GM21390 (cell line): ENCODE data around the gene WDR76.

Experiments
- ATAC-seq: cut with Tn5 transposase; IDR thresholded peaks from one replicate; pipeline ENCODE4 v1.9.1; 2021; ENCODE audit not compliant: unreplicated experiment

Gene WDR76

DNA sequence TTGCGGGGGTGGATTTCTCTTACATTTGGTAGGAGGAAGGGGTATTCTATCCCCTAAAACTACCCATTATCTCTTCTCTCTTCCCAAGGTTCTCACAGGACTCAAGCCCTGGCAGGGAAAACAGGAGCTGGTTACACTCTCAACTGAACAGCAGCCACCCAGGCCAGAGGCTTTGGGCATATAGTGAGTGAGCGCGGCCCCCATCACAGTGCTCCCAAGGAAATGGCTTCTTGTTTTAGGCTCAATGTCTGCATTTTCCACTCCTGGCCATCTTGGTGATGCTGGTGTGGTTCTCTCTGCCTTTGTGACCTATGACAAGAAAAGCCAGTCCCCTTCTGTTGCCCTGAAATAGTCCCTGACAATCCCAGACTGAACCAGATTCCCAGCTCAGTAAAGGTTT, 50.1 kb downstream of the WDR76 start:
- ATAC-seq = no peak

- ATAC-seq = no peak
Observed at GRCh38 chr15:43877371-43877770, 50.6 kb downstream of the WDR76 start.

GRCh38 chr15:43878446-43878845, 51.6 kb downstream of the WDR76 start:
- no peak for ATAC-seq

GRCh38 chr15:43879386-43880355, 52.9 kb downstream of the WDR76 start:
- no peak for ATAC-seq

- no peak for ATAC-seq
Observed at GRCh38 chr15:43880406-43881194, 53.8 kb downstream of the WDR76 start.

DNA sequence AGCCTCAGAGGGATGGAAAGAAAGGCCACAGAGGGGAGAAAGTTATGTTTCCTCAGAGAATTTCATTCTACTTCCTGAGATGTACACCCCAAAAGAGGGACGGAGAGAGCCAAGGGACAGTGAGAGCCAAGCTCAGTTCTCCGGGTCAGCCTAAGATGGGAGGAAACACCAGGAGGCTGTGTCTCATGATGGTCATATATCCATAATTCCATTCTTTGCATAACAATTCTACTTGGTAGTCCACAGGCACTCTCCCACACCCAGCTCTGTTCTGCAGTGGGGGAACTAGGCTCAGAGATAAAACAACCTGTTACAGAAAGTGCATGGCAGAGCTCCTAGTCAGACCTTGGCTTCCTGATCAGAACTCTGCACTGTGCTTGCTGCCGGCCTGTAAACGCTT, 54.4 kb downstream of the WDR76 start:
- no peak for ATAC-seq

- no peak for ATAC-seq
Observed at GRCh38 chr15:43881944-43882343, 55.1 kb downstream of the WDR76 start.

DNA sequence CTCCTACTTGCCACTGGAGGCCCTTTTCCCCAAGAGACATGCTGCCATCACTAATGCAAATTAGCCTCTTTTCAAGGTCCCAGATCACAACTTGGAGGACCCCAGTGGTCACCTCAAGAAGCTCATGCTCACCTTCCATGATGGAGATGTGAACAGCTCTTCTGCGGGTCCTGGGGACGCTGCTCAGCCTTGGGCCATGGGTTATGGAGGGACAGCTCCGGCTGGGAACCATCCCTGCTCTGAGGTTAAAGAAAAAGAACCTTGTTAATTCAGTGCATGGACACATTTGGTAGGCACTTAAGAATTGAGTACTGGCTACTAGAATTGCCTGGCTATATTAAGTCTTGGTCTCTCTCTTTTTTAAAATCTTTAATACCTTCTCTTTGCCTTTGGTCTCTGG, 56.8 kb downstream of the WDR76 start:
- no peak for ATAC-seq

- no peak for ATAC-seq
Observed at GRCh38 chr15:43886558-43886957, 59.8 kb downstream of the WDR76 start.

DNA sequence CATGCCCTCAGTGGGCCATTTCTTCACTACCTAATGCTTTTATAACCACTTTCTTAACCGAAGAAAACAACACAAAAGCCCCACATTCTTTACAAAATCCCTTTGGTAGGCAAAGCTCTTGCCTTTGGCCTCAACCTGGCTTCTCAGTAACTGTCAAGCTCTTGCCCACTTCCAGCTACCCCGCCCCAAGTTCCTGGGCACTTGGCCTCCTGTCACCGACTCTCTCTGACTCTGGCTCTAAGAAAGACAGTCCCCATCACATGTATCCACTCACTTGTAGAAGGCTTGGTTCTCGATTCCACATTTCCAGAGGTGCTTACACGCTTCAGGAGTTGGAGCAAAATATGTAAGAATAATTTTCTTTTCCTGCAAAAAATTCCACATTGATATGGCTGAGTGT, 61.1 kb downstream of the WDR76 start:
- no peak for ATAC-seq

DNA sequence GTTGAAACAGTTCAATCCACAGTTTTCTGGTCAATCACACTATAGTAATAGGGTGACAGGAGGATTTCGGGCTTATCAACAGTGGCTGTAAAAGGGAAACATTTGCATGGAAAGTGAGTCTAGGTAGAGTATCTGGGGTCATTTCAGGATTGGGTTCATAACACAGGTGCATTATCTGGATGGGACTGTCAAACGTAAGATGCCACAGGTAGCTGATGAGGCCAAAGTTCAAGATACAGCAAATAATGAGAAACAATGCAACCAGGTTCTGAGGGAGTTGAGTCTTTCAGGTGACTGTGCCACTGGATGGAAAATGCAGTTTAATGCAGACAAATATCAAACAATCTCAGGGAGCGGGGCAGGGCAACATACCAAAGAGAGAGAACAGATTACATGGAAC, 62.2 kb downstream of the WDR76 start:
- ATAC-seq = no peak

GRCh38 chr15:43893956-43894355, 67.2 kb downstream of the WDR76 start:
- ATAC-seq = no peak

- ATAC-seq = no peak
Observed at GRCh38 chr15:43895586-43895985, 68.8 kb downstream of the WDR76 start.

- no peak for ATAC-seq
Observed at GRCh38 chr15:43896543-43896942, 69.7 kb downstream of the WDR76 start.

DNA sequence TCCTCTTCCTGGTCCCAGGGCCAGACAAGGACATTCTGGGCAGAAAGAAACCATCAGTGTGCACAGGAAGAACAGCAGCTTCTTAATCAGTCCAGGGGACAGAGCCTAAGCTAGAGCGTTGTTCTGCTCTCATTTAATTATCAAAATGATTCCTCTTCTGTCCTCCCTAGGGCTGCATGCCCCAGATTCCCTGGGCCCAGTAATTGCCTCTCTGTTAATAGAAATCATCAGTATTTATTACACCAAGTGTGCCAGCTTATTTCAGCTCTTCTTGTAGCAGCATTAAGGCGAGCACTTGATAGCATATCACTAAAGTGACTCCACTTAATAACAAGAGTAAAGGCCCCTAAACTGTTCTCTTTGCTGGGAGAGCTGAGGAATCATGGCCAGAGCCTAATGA, 72.1 kb downstream of the WDR76 start:
- no peak for ATAC-seq

DNA sequence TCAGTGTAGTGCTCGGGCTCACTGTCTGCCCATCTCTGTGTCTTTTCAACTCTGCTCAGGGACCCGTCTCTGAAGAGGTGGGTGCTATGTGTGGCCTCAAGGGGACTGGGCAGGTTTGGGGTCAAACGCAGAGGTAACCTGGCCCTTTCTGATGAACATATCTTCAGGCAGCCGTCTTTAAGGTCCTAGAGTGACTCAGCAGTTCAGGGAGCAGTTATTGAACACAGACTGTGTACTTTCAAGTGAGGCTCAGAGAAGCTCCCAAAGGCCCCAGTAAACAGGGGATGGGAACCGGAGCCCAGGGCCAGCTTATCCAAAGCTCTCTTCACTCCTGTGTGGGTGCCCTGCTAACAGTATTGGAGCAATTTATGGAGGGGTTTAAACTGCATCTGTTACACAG, 73.1 kb downstream of the WDR76 start:
- no peak for ATAC-seq

GRCh38 chr15:43900996-43901395, 74.2 kb downstream of the WDR76 start:
- ATAC-seq = no peak

GRCh38 chr15:43901495-43901894, 74.7 kb downstream of the WDR76 start:
- ATAC-seq = no peak

DNA sequence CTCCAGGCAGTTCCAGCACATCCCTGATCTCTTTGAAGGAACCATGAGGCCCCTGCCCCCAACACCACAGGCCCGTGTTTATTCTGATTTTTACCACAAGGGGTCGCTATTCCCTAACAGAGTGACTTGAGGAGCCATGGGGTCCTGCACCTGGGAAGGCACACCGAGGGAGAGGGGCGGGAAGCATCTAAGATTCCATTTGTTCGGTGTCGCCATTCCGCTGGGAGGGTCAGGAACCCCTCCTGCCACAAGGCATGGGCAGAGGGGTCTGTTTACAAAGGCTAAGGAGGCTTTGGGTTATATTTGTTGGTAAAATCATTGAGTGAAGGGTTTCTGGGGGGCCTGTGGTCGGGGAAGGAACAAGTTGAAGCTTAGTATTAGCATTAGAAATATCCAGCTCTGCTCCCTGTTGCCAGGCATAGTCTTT, 77.1 kb downstream of the WDR76 start:
- ATAC-seq = no peak

DNA sequence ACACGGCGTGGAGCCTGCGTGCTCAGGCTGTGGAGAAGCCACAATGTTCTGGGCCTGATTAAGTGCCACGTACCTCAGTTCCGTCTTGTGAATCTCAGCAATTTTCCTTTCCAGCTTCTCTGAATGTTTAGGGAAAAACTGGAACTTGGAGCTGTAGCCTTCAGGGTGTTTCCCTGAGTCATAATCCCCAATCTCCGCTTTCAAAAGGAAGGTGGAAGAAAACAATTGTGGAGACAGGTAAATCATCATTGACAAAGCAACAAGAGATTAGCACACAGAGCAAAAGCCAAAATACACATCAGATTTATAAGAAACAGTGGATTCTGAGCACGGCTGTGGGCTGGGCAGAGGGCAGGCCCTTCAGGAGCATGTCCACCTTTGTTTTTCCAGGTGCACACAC, 79.0 kb downstream of the WDR76 start:
- no peak for ATAC-seq

DNA sequence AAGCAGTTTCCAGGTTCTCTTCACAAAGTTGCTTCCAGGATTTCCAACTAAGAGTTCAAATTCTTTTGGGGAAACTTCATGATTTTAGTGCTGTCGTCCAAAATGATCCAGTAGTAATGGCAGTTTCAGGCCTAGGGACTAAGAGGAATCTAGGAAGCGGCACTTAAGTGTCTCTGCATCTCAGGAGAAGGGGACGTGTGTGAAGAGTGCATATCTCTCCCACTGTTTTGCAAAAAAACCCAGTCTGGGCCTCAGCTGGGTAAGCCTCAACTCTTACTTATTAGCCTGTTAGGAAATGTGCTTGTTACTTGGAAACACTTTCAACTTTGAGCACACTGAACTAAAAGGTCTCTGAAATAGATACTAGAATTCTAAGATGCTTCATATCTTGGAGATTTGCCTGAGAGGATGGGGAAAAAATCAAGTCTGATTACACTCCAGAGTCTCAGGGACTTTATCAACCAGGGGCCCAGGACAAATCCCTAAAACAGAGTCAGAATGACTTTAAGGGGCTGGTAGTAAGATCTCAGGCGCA, 81.8 kb downstream of the WDR76 start:
- no peak for ATAC-seq
